ENCODE measurements around the gene LAMA2. TPM values are rescaled to one million over a fixed set of nuclear protein-coding genes. Genes with fewer than 3 reads are reported as not detected.

The LAMA2 gene
- total RNA-seq, 2 donors from 2014 or later, result 111 to 217 TPM

- H3K27ac ChIP-seq, result no peak overlapping the region
- H3K27me3 ChIP-seq (replicated peaks; ENCODE audit: insufficient read depth), result no peaks in the 10 kb centered on the region
- no peaks in the 10 kb centered on the region for H3K9me3 ChIP-seq
- peaks cover 11 to 37% of the 10 kb centered on the region in 2 donors for H3K4me1 ChIP-seq (ENCODE audit: control insufficient read depth in 1 of 2, low read depth in 2 of 2)
- no peak for TF ChIP-seq CTCF (IDR thresholded peaks at IDR 0.05)
- H3K4me3 ChIP-seq, result no peak overlapping the region
- DNase-seq (ENCODE audit: low spot score) (no peak), ATAC-seq (ENCODE audit: insufficient number of reproducible peaks, low FRiP score, low read depth) (no peak)
- H3K36me3 ChIP-seq, result peaks cover 3% of the 10 kb centered on the region
These were observed 605.4 kb downstream of the LAMA2 start for GRCh38 chr6:129488313-129488712.

- Histone ChIP-seq H3K27ac (peak overlapping the region; percentile 42 to 93), H3K9me3 (no peaks in the 10 kb centered on the region), H3K4me1 (ENCODE audit: control insufficient read depth in 1 of 2, low read depth in 2 of 2) (peaks cover 11 to 44% of the 10 kb centered on the region in 2 donors), H3K4me3 (no peak overlapping the region), H3K27me3 (replicated peaks; ENCODE audit: insufficient read depth) (no peaks in the 10 kb centered on the region), H3K36me3 (peaks cover 4% of the 10 kb centered on the region)
- ATAC-seq (ENCODE audit: insufficient number of reproducible peaks, low FRiP score, low read depth) (no peak), DNase-seq (ENCODE audit: low spot score) (no peak)
- no peak for TF ChIP-seq CTCF (IDR thresholded peaks at IDR 0.05)
These were observed 606.4 kb downstream of the LAMA2 start for GRCh38 chr6:129489215-129489765.

- Histone ChIP-seq H3K9me3 (no peaks in the 10 kb centered on the region), H3K4me3 (peak overlapping the region; percentile 62), H3K4me1 (ENCODE audit: control insufficient read depth in 1 of 2, low read depth in 2 of 2) (peaks cover 11 to 44% of the 10 kb centered on the region in 2 donors), H3K36me3 (peaks cover 7% of the 10 kb centered on the region), H3K27me3 (replicated peaks; ENCODE audit: insufficient read depth) (no peaks in the 10 kb centered on the region), H3K27ac (peak overlapping the region; percentile 91 to 93)
- DNase-seq (ENCODE audit: low spot score) (no peak), ATAC-seq (ENCODE audit: insufficient number of reproducible peaks, low FRiP score, low read depth) (peak; percentile 95)
- TF ChIP-seq CTCF (IDR thresholded peaks at IDR 0.05), result no peak
These were observed 607.8 kb downstream of the LAMA2 start for GRCh38 chr6:129490521-129491255.

GRCh38 chr6:129491436-129491835 is 608.5 kb downstream of the LAMA2 start:
- H3K36me3 ChIP-seq, result peaks cover 5% of the 10 kb centered on the region
- peak overlapping the region; percentile 91 to 93 for H3K27ac ChIP-seq
- peaks cover 11 to 44% of the 10 kb centered on the region in 2 donors for H3K4me1 ChIP-seq (ENCODE audit: control insufficient read depth in 1 of 2, low read depth in 2 of 2)
- no peak for ATAC-seq (ENCODE audit: insufficient number of reproducible peaks, low FRiP score, low read depth)
- no peak for DNase-seq (ENCODE audit: low spot score)
- TF ChIP-seq CTCF (IDR thresholded peaks at IDR 0.05), result no peak
- no peaks in the 10 kb centered on the region for H3K9me3 ChIP-seq
- H3K4me3 ChIP-seq, result peak overlapping the region; percentile 62
- H3K27me3 ChIP-seq (replicated peaks; ENCODE audit: insufficient read depth), result no peaks in the 10 kb centered on the region

GRCh38 chr6:129492260-129492659 is 609.3 kb downstream of the LAMA2 start:
- TF ChIP-seq CTCF (IDR thresholded peaks at IDR 0.05), result no peak
- H3K27me3 ChIP-seq (replicated peaks; ENCODE audit: insufficient read depth), result no peaks in the 10 kb centered on the region
- H3K9me3 ChIP-seq, result no peaks in the 10 kb centered on the region
- no peak for ATAC-seq (ENCODE audit: insufficient number of reproducible peaks, low FRiP score, low read depth)
- H3K4me3 ChIP-seq, result no peak overlapping the region
- H3K36me3 ChIP-seq, result peaks cover 5% of the 10 kb centered on the region
- DNase-seq (ENCODE audit: low spot score), result no peak
- H3K27ac ChIP-seq, result peak overlapping the region in 1 of 2 donors; percentile 91
- H3K4me1 ChIP-seq (ENCODE audit: control insufficient read depth in 1 of 2, low read depth in 2 of 2), result peaks cover 11 to 44% of the 10 kb centered on the region in 2 donors
